Common myeloid progenitor, CD34-positive (primary cell): ENCODE data around the gene SLC26A1.

ENCODE experiments used
- CTCF ChIA-PET: fragments of 350-600 bp; sonication (Branson Sonifier 250); formaldehyde crosslinking; loops from one replicate; lab custom pipeline; 2021; ENCODE audit warnings: antibody characterized with exemption; lab: Charles Lee
- POLR2A ChIA-PET: fragments of 350-600 bp; sonication (Branson Sonifier 250); formaldehyde crosslinking; loops from one replicate; lab custom pipeline; 2021; ENCODE audit warnings: antibody characterized with exemption; lab: Charles Lee
- DNase-seq, 3 donors: peaks; one replicate each; pipeline versions ENCODE4 v3.0.0 to v3.0.0-alpha.2; 2013
- H3K27ac ChIP-seq, 2 experiments: 1 replicate in 1 of 2; 2 replicates in 1 of 2; pipeline ENCODE4 v1.7.0; 2013; ENCODE audit warnings: inconsistent platforms in 2 of 2, low read length in 2 of 2, mild to moderate bottlenecking in 2 of 2, low read depth in 1 of 2, moderate library complexity in 1 of 2; ENCODE audit not compliant: severe bottlenecking in 2 of 2, insufficient read depth in 1 of 2, poor library complexity in 1 of 2
- H3K27me3 ChIP-seq, 5 experiments: replicated peaks in 2 of 5; 1 replicate in 3 of 5; 2 replicates in 2 of 5; pipeline versions ENCODE4 v1.6.1 to v1.7.0; 2013; ENCODE audit warnings: low read length in 4 of 5, mild to moderate bottlenecking in 2 of 5, moderate library complexity in 2 of 5, inconsistent platforms in 1 of 5; ENCODE audit not compliant: insufficient read depth in 5 of 5, control insufficient read depth in 4 of 5
- H3K36me3 ChIP-seq, 4 experiments: 1 replicate in 2 of 4; 2 replicates in 2 of 4; pipeline versions ENCODE4 v1.6.1 to v1.7.0; 2013; ENCODE audit warnings: low read length in 3 of 4, control low read depth in 1 of 4, mild to moderate bottlenecking in 1 of 4; ENCODE audit not compliant: control insufficient read depth in 4 of 4, insufficient read depth in 4 of 4
- H3K4me1 ChIP-seq, 4 experiments: 1 replicate in 3 of 4; 2 replicates in 1 of 4; pipeline versions ENCODE4 v1.6.1 to v1.7.1; 2013; ENCODE audit warnings: low read length in 3 of 4, mild to moderate bottlenecking in 3 of 4, control low read depth in 1 of 4, inconsistent platforms in 1 of 4, moderate library complexity in 1 of 4; ENCODE audit not compliant: control insufficient read depth in 4 of 4, insufficient read depth in 4 of 4; ENCODE audit errors: control extremely low read depth in 1 of 4
- H3K4me3 ChIP-seq, 7 experiments: 1 replicate in 4 of 7; 2 replicates in 3 of 7; pipeline versions ENCODE4 v1.5.1 to v1.7.0; 2013; ENCODE audit warnings: mild to moderate bottlenecking in 7 of 7, low read length in 6 of 7, moderate library complexity in 6 of 7, inconsistent platforms in 2 of 7, low read depth in 2 of 7, control low read depth in 1 of 7; ENCODE audit not compliant: insufficient read depth in 4 of 7, control insufficient read depth in 1 of 7; ENCODE audit errors: extremely low read depth in 1 of 7
- H3K9me3 ChIP-seq, 5 experiments: 1 replicate in 4 of 5; 2 replicates in 1 of 5; pipeline versions ENCODE4 v1.6.1 to v1.7.1; 2013; ENCODE audit warnings: low read length in 4 of 5, mild to moderate bottlenecking in 2 of 5, inconsistent platforms in 1 of 5, low read depth in 1 of 5, moderate library complexity in 1 of 5; ENCODE audit not compliant: control insufficient read depth in 4 of 5, insufficient read depth in 2 of 5; ENCODE audit errors: control extremely low read depth in 1 of 5
- WGBS: methylation state at CpG from one replicate; pipeline ENCODE4 v1.1.5; 2013; ENCODE audit not compliant: insufficient coverage; 5-methylcytosine and 5-hydroxymethylcytosine counted together

The SLC26A1 gene

DNA sequence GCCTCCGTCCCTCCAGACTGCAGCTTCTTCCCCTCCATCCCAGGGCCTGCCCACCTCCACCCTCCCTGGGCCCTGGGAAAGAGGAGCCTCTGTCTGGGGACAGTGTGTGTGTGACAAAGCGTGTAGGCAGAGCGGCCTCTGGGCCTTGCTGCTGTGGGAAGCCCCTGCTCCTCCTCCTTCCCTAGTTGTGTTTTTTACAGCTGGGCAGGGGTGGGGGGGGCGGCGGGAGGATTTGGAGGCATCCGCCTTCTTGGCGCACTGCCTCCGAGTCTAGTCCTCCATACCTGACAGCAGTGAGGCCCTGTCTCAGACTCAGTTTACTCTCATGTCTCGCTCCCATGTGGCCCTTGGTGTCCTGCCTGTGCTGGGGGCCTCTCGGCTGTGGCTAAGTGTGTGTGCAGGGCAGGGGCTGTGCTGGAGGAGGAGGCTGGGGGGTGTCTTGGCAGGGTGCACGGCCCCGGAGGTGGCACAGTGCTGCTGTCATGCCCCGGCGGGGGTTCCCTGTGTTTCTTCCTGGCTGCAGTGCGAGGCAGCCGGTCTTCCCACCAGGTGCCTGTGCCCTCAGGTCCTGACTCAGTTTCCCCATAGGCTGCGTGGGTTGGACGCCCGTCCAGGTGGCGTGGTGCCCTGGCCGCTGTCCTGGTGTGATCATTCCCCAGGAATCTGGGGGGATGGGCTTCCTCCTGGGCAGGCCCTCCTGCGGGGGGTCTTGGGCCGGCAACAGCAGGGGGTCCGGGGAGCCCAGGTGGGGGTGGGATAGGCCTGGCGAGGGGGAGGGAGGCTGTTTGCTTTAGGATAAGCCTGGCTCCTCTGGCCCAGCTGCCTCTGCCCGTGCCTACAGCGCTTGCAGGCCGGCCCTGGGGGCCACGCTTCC, 25.2 kb upstream of the SLC26A1 start:
- DNase-seq = no peak
- H3K27ac ChIP-seq = no peak overlapping the region
- ChIA-PET POLR2A (no interaction called here), CTCF (interaction anchor here (0.6 kb wide), 1 partner anchor 892 kb away, joined by 3 read pairs; no protein-coding TSS in a partner anchor)
- H3K36me3 ChIP-seq = peaks cover 0 to 3% (median under 1%) of the 10 kb centered on the region in 4 experiments
- no peaks in the 10 kb centered on the region for H3K27me3 ChIP-seq
- no peak overlapping the region for H3K4me3 ChIP-seq
- no peaks in the 10 kb centered on the region for H3K9me3 ChIP-seq
- WGBS = 97% methylated on average over 14 of the region's 29 CpGs
- peaks cover 0 to 9% (median 0%) of the 10 kb centered on the region in 4 experiments for H3K4me1 ChIP-seq

- Histone ChIP-seq H3K27ac (no peak overlapping the region), H3K9me3 (no peaks in the 10 kb centered on the region), H3K27me3 (no peaks in the 10 kb centered on the region), H3K36me3 (peaks cover 0 to 3% (median under 1%) of the 10 kb centered on the region in 4 experiments), H3K4me1 (peaks cover 0 to 10% (median 3%) of the 10 kb centered on the region in 4 experiments), H3K4me3 (no peak overlapping the region)
- CTCF ChIA-PET = no interaction called here
- 97% methylated on average over 14 of the region's 15 CpGs for WGBS
- DNase-seq = no peak
- POLR2A ChIA-PET = no interaction called here
These were observed 24.5 kb upstream of the SLC26A1 start for GRCh38 chr4:1017706-1018105.

DNA sequence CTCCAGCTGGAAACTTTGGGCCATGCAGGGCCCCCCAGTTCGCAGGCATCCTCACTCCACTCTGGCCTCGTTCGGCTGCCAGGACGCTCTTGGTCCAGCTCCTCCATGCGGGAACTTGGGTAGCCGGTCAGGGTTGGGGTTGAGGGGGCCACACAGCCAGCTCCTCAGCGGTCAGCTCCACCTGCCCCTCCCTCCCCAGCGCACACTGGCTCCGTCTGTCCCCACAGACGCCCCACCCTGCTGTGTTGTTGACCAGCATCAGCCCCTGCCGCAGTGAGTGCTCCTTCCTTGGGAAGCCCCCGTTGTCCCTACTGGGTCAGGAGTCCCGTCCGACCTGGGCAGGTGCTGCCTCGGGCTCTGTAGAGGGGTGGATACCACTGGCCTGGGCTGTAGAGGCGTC, 24.0 kb upstream of the SLC26A1 start:
- Histone ChIP-seq H3K36me3 (peaks cover 0 to 3% (median 0%) of the 10 kb centered on the region in 4 experiments), H3K27me3 (no peaks in the 10 kb centered on the region), H3K4me3 (no peak overlapping the region), H3K9me3 (no peaks in the 10 kb centered on the region), H3K4me1 (peaks cover 0 to 15% (median 7%) of the 10 kb centered on the region in 4 experiments), H3K27ac (no peak overlapping the region)
- 91% methylated on average over 6 of the region's 16 CpGs for WGBS
- ChIA-PET CTCF (no interaction called here), POLR2A (no interaction called here)
- DNase-seq = no peak

DNA sequence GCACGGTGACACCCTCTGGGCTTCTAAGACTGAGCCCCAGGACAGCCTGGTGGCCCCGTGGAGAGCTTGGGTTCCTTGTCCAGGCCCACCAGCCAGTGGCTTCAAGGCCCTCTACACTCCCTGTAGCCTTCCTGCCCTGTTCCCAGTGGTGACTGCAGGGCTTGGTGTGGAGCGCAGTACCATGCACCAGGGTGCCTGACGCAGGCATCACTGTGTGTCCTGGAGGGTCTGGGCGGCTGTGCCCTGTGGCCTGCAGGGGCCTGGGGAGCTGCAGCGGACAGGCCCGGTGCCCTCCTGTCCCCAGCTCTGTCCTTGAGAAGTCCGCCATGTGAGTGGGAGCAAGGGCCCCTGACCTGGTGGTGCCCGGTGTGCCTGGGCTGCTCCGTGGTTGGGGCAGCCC, 22.5 kb upstream of the SLC26A1 start:
- ChIA-PET CTCF (no interaction called here), POLR2A (no interaction called here)
- H3K4me3 ChIP-seq = no peak overlapping the region
- peaks cover 0 to 1% (median 0%) of the 10 kb centered on the region in 5 experiments for H3K27me3 ChIP-seq
- no peak overlapping the region for H3K27ac ChIP-seq
- no peaks in the 10 kb centered on the region for H3K9me3 ChIP-seq
- H3K36me3 ChIP-seq = peaks cover 0 to 3% (median 0%) of the 10 kb centered on the region in 4 experiments
- no peak for DNase-seq
- H3K4me1 ChIP-seq = peaks cover 0 to 21% (median 12%) of the 10 kb centered on the region in 4 experiments
- WGBS = 98% methylated on average over 10 of the region's 10 CpGs

- WGBS = 93% methylated on average over 6 of the region's 8 CpGs
- ChIA-PET POLR2A (no interaction called here), CTCF (no interaction called here)
- no peak overlapping the region for H3K4me3 ChIP-seq
- DNase-seq = no peak
- peaks cover 0 to 4% (median 0%) of the 10 kb centered on the region in 5 experiments for H3K27me3 ChIP-seq
- no peaks in the 10 kb centered on the region for H3K9me3 ChIP-seq
- peaks cover 0 to 3% (median 0%) of the 10 kb centered on the region in 4 experiments for H3K36me3 ChIP-seq
- peaks cover 0 to 27% (median 18%) of the 10 kb centered on the region in 4 experiments for H3K4me1 ChIP-seq
- no peak overlapping the region for H3K27ac ChIP-seq
These were observed 22.0 kb upstream of the SLC26A1 start for GRCh38 chr4:1015179-1015578.

GRCh38 chr4:1014291-1015167, 21.3 kb upstream of the SLC26A1 start:
- no peak for DNase-seq

More at GRCh38 chr4:1014291-1015167, 21.3 kb upstream of the SLC26A1 start:
- H3K36me3 ChIP-seq = peaks cover 0 to 3% (median 0%) of the 10 kb centered on the region in 4 experiments
- peaks cover 0 to 29% (median 22%) of the 10 kb centered on the region in 4 experiments for H3K4me1 ChIP-seq
- no peak overlapping the region for H3K27ac ChIP-seq
- no peak overlapping the region for H3K4me3 ChIP-seq
- WGBS = 97% methylated on average over 30 of the region's 36 CpGs
- ChIA-PET POLR2A (no interaction called here), CTCF (no interaction called here)
- no peaks in the 10 kb centered on the region for H3K9me3 ChIP-seq
- peaks cover 0 to 5% (median 0%) of the 10 kb centered on the region in 5 experiments for H3K27me3 ChIP-seq
